ENCODE measurements around the gene SERPINB13.

The SERPINB13 gene

GRCh38 chr18:63591725-63592124 lies 4.6 kb downstream of the SERPINB13 start:
- POLR2A ChIA-PET (ENCODE audit: low non-redundant PET) = no interaction called here
- CTCF ChIA-PET = interaction anchor here (0.6 kb wide), 1 partner anchor 64 kb away, joined by 3 read pairs; no protein-coding TSS in a partner anchor
- no peak for DNase-seq (ENCODE audit: low spot score)
- H3K27ac ChIP-seq = no peak overlapping the region
- no peak for TF ChIP-seq CTCF (conservative IDR thresholded peaks at IDR 0.05; ENCODE audit: low read depth)

GRCh38 chr18:63592471-63592870 lies 5.3 kb downstream of the SERPINB13 start:
- CTCF ChIA-PET = no interaction called here

DNA sequence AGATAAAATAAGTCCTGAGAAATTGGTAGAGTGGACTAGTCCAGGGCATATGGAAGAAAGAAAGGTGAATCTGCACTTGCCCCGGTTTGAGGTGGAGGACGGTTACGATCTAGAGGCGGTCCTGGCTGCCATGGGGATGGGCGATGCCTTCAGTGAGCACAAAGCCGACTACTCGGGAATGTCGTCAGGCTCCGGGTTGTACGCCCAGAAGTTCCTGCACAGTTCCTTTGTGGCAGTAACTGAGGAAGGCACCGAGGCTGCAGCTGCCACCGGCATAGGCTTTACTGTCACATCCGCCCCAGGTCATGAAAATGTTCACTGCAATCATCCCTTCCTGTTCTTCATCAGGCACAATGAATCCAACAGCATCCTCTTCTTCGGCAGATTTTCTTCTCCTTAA lies 9.8 kb downstream of the SERPINB13 start:
- ChIA-PET POLR2A (ENCODE audit: low non-redundant PET) (no interaction called here), CTCF (no interaction called here)
- no peak for TF ChIP-seq CTCF (conservative IDR thresholded peaks at IDR 0.05; ENCODE audit: low read depth)
- H3K27ac ChIP-seq = no peak overlapping the region
- no peak for DNase-seq (ENCODE audit: low spot score)

More at GRCh38 chr18:63592471-63592870, 5.3 kb downstream of the SERPINB13 start:
- POLR2A ChIA-PET (ENCODE audit: low non-redundant PET) = no interaction called here
- H3K27ac ChIP-seq = no peak overlapping the region
- no peak for TF ChIP-seq CTCF (conservative IDR thresholded peaks at IDR 0.05; ENCODE audit: low read depth)
- DNase-seq (ENCODE audit: low spot score) = no peak

- no peak overlapping the region for H3K27ac ChIP-seq
These were observed 16.2 kb downstream of the SERPINB13 start for GRCh38 chr18:63603355-63603754.

DNA sequence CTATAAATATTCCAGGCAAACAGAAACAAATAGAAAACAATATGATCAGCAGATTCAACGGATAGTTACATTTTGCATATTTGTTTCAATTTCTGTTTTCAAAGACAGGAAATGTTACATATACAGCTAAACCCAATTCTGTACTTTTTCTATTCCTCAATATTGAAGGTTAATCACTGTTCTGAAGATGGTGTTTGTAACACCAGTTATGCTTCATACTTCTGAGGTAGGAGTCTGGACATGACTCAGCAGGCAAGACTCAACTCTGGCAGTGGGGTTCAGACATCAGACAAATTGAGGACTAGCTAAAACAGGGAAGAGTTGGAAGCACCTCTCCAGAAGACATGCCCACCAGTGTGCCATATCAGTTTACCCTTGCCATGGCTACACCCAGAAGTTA lies 16.6 kb downstream of the SERPINB13 start:
- ChIA-PET POLR2A (ENCODE audit: low non-redundant PET) (no interaction called here), CTCF (interaction anchor here (0.6 to 1.0 kb wide), 3 partner anchors 26 to 138 kb away, joined by 3 to 5 read pairs (median 3); no protein-coding TSS in a partner anchor)
- peak; percentile 59 for DNase-seq (ENCODE audit: low spot score)
- no peak overlapping the region for H3K27ac ChIP-seq
- no peak for TF ChIP-seq CTCF (conservative IDR thresholded peaks at IDR 0.05; ENCODE audit: low read depth)

More at GRCh38 chr18:63603355-63603754, 16.2 kb downstream of the SERPINB13 start:
- no peak for DNase-seq (ENCODE audit: low spot score)
- ChIA-PET CTCF (interaction anchor here (0.6 to 1.0 kb wide), 3 partner anchors 25 to 138 kb away, joined by 3 to 5 read pairs (median 3); no protein-coding TSS in a partner anchor), POLR2A (ENCODE audit: low non-redundant PET) (no interaction called here)
- TF ChIP-seq CTCF (conservative IDR thresholded peaks at IDR 0.05; ENCODE audit: low read depth) = no peak

DNA sequence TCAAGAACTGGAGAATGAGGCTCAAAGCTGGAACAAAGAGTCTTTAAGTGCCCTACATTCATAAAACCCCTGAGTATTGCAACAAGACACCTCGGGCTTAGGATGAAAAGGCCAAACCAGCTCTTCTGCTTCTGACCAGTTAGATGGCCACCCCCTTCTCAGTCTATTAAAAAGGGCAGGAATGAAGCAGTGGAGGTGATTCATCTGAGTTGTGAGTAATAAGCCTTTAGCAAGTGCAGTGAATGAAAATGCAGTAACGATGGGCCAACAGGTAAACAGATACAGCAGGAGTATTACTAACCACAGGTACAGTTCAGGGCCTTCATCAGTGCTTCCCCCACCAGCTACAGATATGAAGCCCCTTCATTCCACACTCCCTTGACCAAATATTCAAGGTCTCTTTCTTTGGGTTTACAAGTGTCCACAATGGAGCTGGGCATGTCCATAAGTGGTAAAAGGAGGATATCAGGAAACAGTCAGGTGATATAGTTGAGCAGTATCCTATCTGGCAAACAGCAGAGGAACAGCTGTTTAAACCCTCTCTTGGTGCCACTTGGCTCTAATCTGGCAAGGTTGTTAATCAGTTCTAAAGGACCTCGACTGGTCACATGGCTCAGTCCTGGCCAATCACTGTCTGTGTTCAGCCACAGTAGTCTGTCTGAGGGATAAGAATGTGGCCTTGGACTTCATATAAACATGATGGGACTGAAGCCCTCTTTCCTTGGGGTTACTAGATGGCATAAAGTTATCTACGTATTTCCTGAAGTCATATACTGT lies 17.8 kb downstream of the SERPINB13 start:
- ChIA-PET CTCF (interaction anchor here (0.5 to 0.6 kb wide), 2 partner anchors 31 to 53 kb away, joined by 3 read pairs; no protein-coding TSS in a partner anchor), POLR2A (ENCODE audit: low non-redundant PET) (no interaction called here)
- peak; percentile 91 for DNase-seq (ENCODE audit: low spot score)
- TF ChIP-seq CTCF (conservative IDR thresholded peaks at IDR 0.05; ENCODE audit: low read depth) = no peak
- H3K27ac ChIP-seq = no peak overlapping the region
